Osteocyte (in vitro differentiated cells): ENCODE measurements around the gene IGF1R. TPM values are rescaled to one million over a fixed set of nuclear protein-coding genes. Genes with fewer than 3 reads are reported as not detected.
A peak's percentile ranks its signal among the peaks of the same experiment; 100 is the strongest.

Experiments used
- DNase-seq: peaks from one replicate; pipeline ENCODE4 v3.0.0; 2021; ENCODE audit warnings: mixed read lengths; ENCODE audit not compliant: unreplicated experiment; ENCODE audit errors: extremely low spot score
- H3K27ac Mint-ChIP-seq: one replicate; pipeline ENCODE4 v1.8.0; 2021; ENCODE audit warnings: mild to moderate bottlenecking, mixed read lengths; ENCODE audit not compliant: unreplicated experiment
- H3K27me3 Mint-ChIP-seq: one replicate; pipeline ENCODE4 v1.8.0; 2021; ENCODE audit warnings: mixed read lengths; ENCODE audit not compliant: unreplicated experiment
- H3K36me3 Mint-ChIP-seq: one replicate; pipeline ENCODE4 v1.8.0; 2021; ENCODE audit warnings: mixed read lengths; ENCODE audit not compliant: unreplicated experiment
- H3K4me1 Mint-ChIP-seq: one replicate; pipeline ENCODE4 v1.8.0; 2021; ENCODE audit warnings: mixed read lengths; ENCODE audit not compliant: unreplicated experiment
- H3K4me3 Mint-ChIP-seq: one replicate; pipeline ENCODE4 v1.8.0; 2021; ENCODE audit warnings: mild to moderate bottlenecking, moderate library complexity, mixed read lengths; ENCODE audit not compliant: unreplicated experiment
- H3K9me3 Mint-ChIP-seq: one replicate; pipeline ENCODE4 v1.8.0; 2021; ENCODE audit warnings: mixed read lengths; ENCODE audit not compliant: unreplicated experiment
- total RNA-seq: library from RNA; stranded (reverse); gene quantifications from 2 replicates; pipeline ENCODE4 v1.2.1, GENCODE V29; 2021
- TF ChIP-seq, protein P1 (sequence below): fragments of 200-600 bp; sonication (generic); IDR thresholded peaks from 2 replicates; pipeline ENCODE4 v1.5.0; 2021; ENCODE audit warnings: antibody characterized with exemption, mild to moderate bottlenecking, moderate library complexity

The IGF1R gene
- total RNA-seq, 1 donor from 2014 or later = 174 TPM

GRCh38 chr15:98666841-98667240 lies 18.5 kb downstream of the IGF1R start:
- peaks cover 12% of the 10 kb centered on the region for H3K36me3 Mint-ChIP-seq
- TF ChIP-seq, protein P1, sequence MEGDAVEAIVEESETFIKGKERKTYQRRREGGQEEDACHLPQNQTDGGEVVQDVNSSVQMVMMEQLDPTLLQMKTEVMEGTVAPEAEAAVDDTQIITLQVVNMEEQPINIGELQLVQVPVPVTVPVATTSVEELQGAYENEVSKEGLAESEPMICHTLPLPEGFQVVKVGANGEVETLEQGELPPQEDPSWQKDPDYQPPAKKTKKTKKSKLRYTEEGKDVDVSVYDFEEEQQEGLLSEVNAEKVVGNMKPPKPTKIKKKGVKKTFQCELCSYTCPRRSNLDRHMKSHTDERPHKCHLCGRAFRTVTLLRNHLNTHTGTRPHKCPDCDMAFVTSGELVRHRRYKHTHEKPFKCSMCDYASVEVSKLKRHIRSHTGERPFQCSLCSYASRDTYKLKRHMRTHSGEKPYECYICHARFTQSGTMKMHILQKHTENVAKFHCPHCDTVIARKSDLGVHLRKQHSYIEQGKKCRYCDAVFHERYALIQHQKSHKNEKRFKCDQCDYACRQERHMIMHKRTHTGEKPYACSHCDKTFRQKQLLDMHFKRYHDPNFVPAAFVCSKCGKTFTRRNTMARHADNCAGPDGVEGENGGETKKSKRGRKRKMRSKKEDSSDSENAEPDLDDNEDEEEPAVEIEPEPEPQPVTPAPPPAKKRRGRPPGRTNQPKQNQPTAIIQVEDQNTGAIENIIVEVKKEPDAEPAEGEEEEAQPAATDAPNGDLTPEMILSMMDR = no peak
- peaks cover 74% of the 10 kb centered on the region for H3K4me1 Mint-ChIP-seq
- no peak for DNase-seq
- peak overlapping the region; percentile 16 for H3K4me3 Mint-ChIP-seq
- H3K9me3 Mint-ChIP-seq = no peaks in the 10 kb centered on the region
- H3K27me3 Mint-ChIP-seq = no peaks in the 10 kb centered on the region
- peak overlapping the region; percentile 88 for H3K27ac Mint-ChIP-seq

DNA sequence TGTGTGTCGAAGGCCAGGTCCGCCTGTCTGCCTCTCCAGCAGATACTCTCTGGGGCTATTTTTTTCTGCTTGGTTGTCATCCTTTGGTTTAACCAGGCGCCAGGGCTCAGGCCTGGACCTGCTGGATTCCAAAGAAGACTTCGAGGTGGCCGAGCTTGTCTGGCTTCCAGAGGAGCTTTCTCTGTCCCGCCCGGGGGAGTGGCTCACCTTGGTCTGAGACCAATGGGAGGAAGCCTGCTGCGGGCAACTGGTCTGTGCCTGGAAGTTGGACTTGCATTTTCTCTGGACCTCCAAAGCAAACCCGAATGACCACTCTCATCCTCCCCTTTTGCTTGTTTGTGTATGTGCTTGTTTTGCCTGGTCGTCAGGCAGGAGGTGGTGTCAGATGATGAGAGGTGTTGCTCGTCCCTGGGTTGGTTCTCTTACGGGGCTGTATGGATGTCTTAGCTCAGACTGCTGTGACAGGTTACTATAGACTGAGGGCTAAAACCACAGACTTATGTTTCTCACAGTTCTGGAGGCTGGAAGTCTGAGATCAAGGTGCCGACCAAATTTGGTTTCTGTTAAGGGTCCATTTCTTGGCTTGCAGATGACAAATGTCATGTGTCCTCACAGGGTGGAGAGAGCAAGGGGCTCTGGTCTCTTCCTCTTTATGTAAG lies 19.3 kb downstream of the IGF1R start:
- TF ChIP-seq, protein P1 = no peak
- Mint-ChIP-seq H3K27ac (peak overlapping the region; percentile 88), H3K36me3 (peaks cover 8% of the 10 kb centered on the region), H3K4me3 (no peak overlapping the region), H3K27me3 (no peaks in the 10 kb centered on the region), H3K4me1 (peaks cover 78% of the 10 kb centered on the region), H3K9me3 (no peaks in the 10 kb centered on the region)
- DNase-seq = no peak

DNA sequence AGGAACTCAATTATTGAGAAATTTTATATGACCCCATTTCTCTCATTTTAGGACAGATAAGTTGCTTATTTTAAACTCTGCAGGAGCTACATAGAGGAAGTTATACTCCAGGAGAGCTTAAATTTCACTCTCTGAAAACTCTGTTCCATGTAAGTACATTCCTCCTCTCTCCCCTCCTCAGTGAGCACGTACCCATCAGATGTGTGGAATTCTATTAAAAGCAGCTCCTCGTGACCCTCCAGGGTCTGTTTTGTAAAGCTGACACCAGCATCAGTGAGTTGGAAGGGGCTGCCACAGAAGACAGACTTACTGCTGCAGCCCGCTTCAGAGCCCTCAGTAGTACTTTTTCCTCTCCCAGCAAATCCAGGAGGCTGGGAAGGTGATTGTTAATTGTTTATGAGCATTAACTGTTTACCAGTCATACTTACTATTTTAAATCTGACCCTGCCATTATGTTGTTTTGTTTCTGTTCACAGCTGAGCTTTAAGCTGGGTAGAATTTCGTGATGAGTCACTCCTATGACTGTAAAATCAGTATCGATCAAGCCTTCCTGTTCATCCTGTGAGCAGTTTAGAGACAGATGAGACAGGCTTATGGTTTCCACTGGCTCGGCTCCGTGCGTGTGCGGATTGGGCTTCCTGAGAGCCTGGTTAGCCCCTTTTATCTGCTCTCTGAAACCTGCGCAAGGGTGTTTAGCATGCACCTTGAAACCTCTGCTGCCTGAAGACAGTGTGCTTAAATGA lies 20.4 kb downstream of the IGF1R start:
- no peak for DNase-seq
- Mint-ChIP-seq H3K4me1 (peaks cover 81% of the 10 kb centered on the region), H3K4me3 (peak overlapping the region; percentile 56), H3K27ac (peak overlapping the region; percentile 88), H3K36me3 (peaks cover 6% of the 10 kb centered on the region), H3K27me3 (no peaks in the 10 kb centered on the region), H3K9me3 (no peaks in the 10 kb centered on the region)
- TF ChIP-seq, protein P1 = no peak

DNA sequence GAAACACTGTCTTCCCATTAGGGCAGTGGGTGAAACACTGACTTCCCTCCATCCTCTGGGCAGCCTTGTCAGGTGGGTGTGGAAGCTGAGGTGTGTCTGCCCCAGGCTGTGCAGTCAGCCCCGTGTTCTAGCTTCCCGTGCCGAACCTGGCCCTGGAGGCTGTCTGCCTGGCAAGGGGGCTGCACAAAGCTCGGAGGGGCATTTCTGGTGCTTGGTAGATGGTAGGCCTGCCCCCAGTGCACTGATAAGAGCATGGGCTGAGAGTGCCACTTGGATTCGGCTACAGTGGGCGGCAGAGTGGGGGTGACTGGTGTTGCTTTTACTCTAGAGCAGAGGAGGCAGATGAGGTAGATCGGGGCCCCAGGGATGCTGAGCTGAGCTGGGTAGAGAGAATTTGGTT lies 21.3 kb downstream of the IGF1R start:
- no peaks in the 10 kb centered on the region for H3K27me3 Mint-ChIP-seq
- peaks cover 3% of the 10 kb centered on the region for H3K36me3 Mint-ChIP-seq
- H3K4me3 Mint-ChIP-seq = no peak overlapping the region
- no peaks in the 10 kb centered on the region for H3K9me3 Mint-ChIP-seq
- no peak for DNase-seq
- peaks cover 84% of the 10 kb centered on the region for H3K4me1 Mint-ChIP-seq
- TF ChIP-seq, protein P1 = no peak
- peak overlapping the region; percentile 88 for H3K27ac Mint-ChIP-seq
